Right lobe of liver (tissue), 6 donors: Measurements from ENCODE around the gene KIF5C. TPM values are rescaled to one million over a fixed set of nuclear protein-coding genes. Genes with fewer than 3 reads are reported as not detected.

Source experiments
- ATAC-seq, 4 donors: fragments of 200-7000 bp; cut with Tn5 transposase; one replicate each; pipeline ENCODE4 v1.9.1; 2020; ENCODE audit warnings: mild to moderate bottlenecking in 4 of 4, moderate library complexity in 4 of 4
- DNase-seq, 3 donors: peaks; one replicate each; pipeline ENCODE4 v3.0.0-alpha.2; 2020
- H3K27ac ChIP-seq, 3 donors: fragments of 200-600 bp; one replicate each; pipeline ENCODE4 v1.8.0; 2022
- H3K27me3 ChIP-seq, 2 donors: fragments of 200-600 bp; one replicate each; pipeline ENCODE4 v1.8.0; 2022
- H3K36me3 ChIP-seq, 4 donors: fragments of 200-600 bp; sonication (generic) in 1 of 4; one replicate each; pipeline versions ENCODE4 v1.5.1 to v1.8.0; 2017 to 2022; ENCODE audit warnings: control low read depth in 1 of 4
- H3K4me1 ChIP-seq, 4 donors: fragments of 200-600 bp; sonication (generic) in 1 of 4; one replicate each; pipeline versions ENCODE4 v1.5.1 to v1.8.0; 2017 to 2022; ENCODE audit warnings: control low read depth in 1 of 4
- H3K4me3 ChIP-seq, 3 donors: fragments of 200-600 bp; one replicate each; pipeline ENCODE4 v1.8.0; 2022
- H3K9me3 ChIP-seq, 4 donors: fragments of 200-600 bp; sonication (generic) in 1 of 4; one replicate each; pipeline versions ENCODE4 v1.5.1 to v1.8.0; 2017 to 2022; ENCODE audit warnings: control low read depth in 1 of 4
- CTCF ChIP-seq, 4 donors: fragments of 200-600 bp in 3 of 4; fragments of 450-650 bp in 1 of 4; IDR thresholded peaks; one replicate each; pipeline versions ENCODE4 v1.5.1 to v1.8.0; 2016 to 2022; ENCODE audit warnings: antibody characterized with exemption in 4 of 4, mild to moderate bottlenecking in 2 of 4
- POLR2A ChIP-seq: fragments of 450-650 bp; IDR thresholded peaks from one replicate; pipeline ENCODE4 v1.6.1; 2017; ENCODE audit warnings: antibody characterized with exemption, mild to moderate bottlenecking
- WGBS: methylation state at CpG from one replicate; pipeline ENCODE4 v1.1.6; 2018; ENCODE audit warnings: low coverage, low lambda C conversion rate; ENCODE audit not compliant: insufficient coverage; ENCODE audit errors: missing lambda C conversion rate; 5-methylcytosine and 5-hydroxymethylcytosine counted together
- intact Hi-C, 2 donors: fragments of 100-400 bp; cut with DNase I; formaldehyde crosslinking; loops; one replicate each; pipeline versions ENCODE4 v1.11.2 to v1.14.1; 2022
- total RNA-seq, 6 experiments: library from RNA; depleted of rRNA in 2 of 6; stranded (reverse); fragments of >200 nt in 2 of 6; fragmentation: NEBNext Ultra II Directional in 3 of 6; extraction: Animal tissue kit (Norgen Biotek cat#: 25700) in 3 of 6; gene quantifications; one replicate each; pipeline versions ENCODE4 v1.1.0 to v1.2.4, GENCODE V29; 2016 to 2023
- donor health status: DM: no; HTN: yes; CAD: no.
- donor health status: DM: no; HTN: no; CAD: no.
- donor health status: DM: no; HTN: no; CAD: no.
- donor health status: DM: no; HTN: yes; CAD: no.
- donor health status: DM: no; HTN: yes; CAD: no.

The KIF5C gene
- total RNA-seq, 6 experiments from 2014 or later: 0.07 to 1.1 (median 0.34) TPM

- ATAC-seq (no peak), DNase-seq (no peak)
- Histone ChIP-seq H3K4me3 (no peak overlapping the region), H3K27ac (no peak overlapping the region), H3K4me1 (peaks cover 0 to 6% (median 0%) of the 10 kb centered on the region in 4 donors), H3K36me3 (no peaks in the 10 kb centered on the region), H3K9me3 (no peaks in the 10 kb centered on the region), H3K27me3 (no peaks in the 10 kb centered on the region)
- TF ChIP-seq CTCF (IDR thresholded peaks at IDR 0.05) (no peak), POLR2A (no peak)
- WGBS: 82% methylated on average over 6 of the region's 7 CpGs
- intact Hi-C loops: no loop called here
These were observed 92.0 kb downstream of the KIF5C start for GRCh38 chr2:148967056-148967455.

- DNase-seq (no peak), ATAC-seq (no peak)
- Histone ChIP-seq H3K27me3 (no peaks in the 10 kb centered on the region), H3K27ac (no peak overlapping the region), H3K4me1 (peaks cover 0 to 6% (median 0%) of the 10 kb centered on the region in 4 donors), H3K36me3 (no peaks in the 10 kb centered on the region), H3K4me3 (no peak overlapping the region), H3K9me3 (no peaks in the 10 kb centered on the region)
- TF ChIP-seq CTCF (IDR thresholded peaks at IDR 0.05): no peak
- TF ChIP-seq POLR2A: no peak
- intact Hi-C loops: no loop called here
- WGBS: 79% methylated on average over 7 of the region's 8 CpGs
These were observed 92.6 kb downstream of the KIF5C start for GRCh38 chr2:148967578-148967977.

- no peaks in the 10 kb centered on the region for H3K36me3 ChIP-seq
- H3K27ac ChIP-seq: no peak overlapping the region
- H3K9me3 ChIP-seq: no peaks in the 10 kb centered on the region
- intact Hi-C loops: no loop called here
- H3K4me3 ChIP-seq: no peak overlapping the region
- TF ChIP-seq CTCF (IDR thresholded peaks at IDR 0.05) (no peak), POLR2A (no peak)
- ATAC-seq (no peak), DNase-seq (no peak)
- H3K27me3 ChIP-seq: no peaks in the 10 kb centered on the region
- peaks cover 0 to 6% (median 0%) of the 10 kb centered on the region in 4 donors for H3K4me1 ChIP-seq
- 80% methylated on average over 4 of the region's 4 CpGs for WGBS
These were observed 93.3 kb downstream of the KIF5C start for GRCh38 chr2:148968301-148968700.

GRCh38 chr2:148968776-148969319 is 93.8 kb downstream of the KIF5C start:
- TF ChIP-seq POLR2A (no peak), CTCF (IDR thresholded peaks at IDR 0.05) (no peak)
- Histone ChIP-seq H3K9me3 (no peaks in the 10 kb centered on the region), H3K27me3 (no peaks in the 10 kb centered on the region), H3K27ac (no peak overlapping the region), H3K4me3 (no peak overlapping the region), H3K36me3 (no peaks in the 10 kb centered on the region), H3K4me1 (peaks cover 0 to 6% (median 0%) of the 10 kb centered on the region in 4 donors)
- WGBS: 76% methylated on average over 3 of the region's 4 CpGs
- ATAC-seq: no peak
- no peak for DNase-seq
- intact Hi-C loops: no loop called here

GRCh38 chr2:148969659-148970061 is 94.6 kb downstream of the KIF5C start:
- H3K27me3 ChIP-seq: no peaks in the 10 kb centered on the region
- ATAC-seq (no peak), DNase-seq (no peak)
- intact Hi-C loops: no loop called here
- TF ChIP-seq CTCF (IDR thresholded peaks at IDR 0.05): no peak
- TF ChIP-seq POLR2A: no peak
- no peak overlapping the region for H3K4me3 ChIP-seq
- H3K36me3 ChIP-seq: no peaks in the 10 kb centered on the region
- no peak overlapping the region for H3K27ac ChIP-seq
- 80% methylated on average over 6 of the region's 7 CpGs for WGBS
- peaks cover 0 to 6% (median 0%) of the 10 kb centered on the region in 4 donors for H3K4me1 ChIP-seq
- no peaks in the 10 kb centered on the region for H3K9me3 ChIP-seq
